Colonic mucosa (tissue), 4 donors: Measurements from ENCODE around the gene THSD7B. TPM values are rescaled to one million over a fixed set of nuclear protein-coding genes. Genes with fewer than 3 reads are reported as not detected.

Source experiments
- DNase-seq: peaks from one replicate; pipeline ENCODE4 v3.0.0-alpha.2; 2020
- H3K27ac ChIP-seq: fragments of 200-600 bp; one replicate; pipeline ENCODE4 v1.8.0; 2021
- H3K27me3 ChIP-seq: fragments of 200-600 bp; one replicate; pipeline ENCODE4 v1.8.0; 2021
- H3K36me3 ChIP-seq: fragments of 200-600 bp; one replicate; pipeline ENCODE4 v1.8.0; 2021
- H3K4me1 ChIP-seq: fragments of 200-600 bp; one replicate; pipeline ENCODE4 v1.8.0; 2021; ENCODE audit warnings: mild to moderate bottlenecking
- H3K4me3 ChIP-seq: fragments of 200-600 bp; one replicate; pipeline ENCODE4 v1.8.0; 2021
- H3K9ac ChIP-seq, 2 donors: one replicate each; pipeline ENCODE4 v1.7.0; 2013; ENCODE audit warnings: control low read depth in 2 of 2, low read depth in 2 of 2, low read length in 2 of 2
- H3K9me3 ChIP-seq: fragments of 200-600 bp; one replicate; pipeline ENCODE4 v1.8.0; 2021
- CTCF ChIP-seq: fragments of 200-600 bp; IDR thresholded peaks from one replicate; pipeline ENCODE4 v1.8.0; 2022; ENCODE audit warnings: antibody characterized with exemption, mild to moderate bottlenecking
- intact Hi-C: fragments of 100-400 bp; cut with DNase I; formaldehyde crosslinking; loops from one replicate; pipeline ENCODE4 v1.14.1; 2022
- total RNA-seq, 2 donors: library from RNA; stranded (reverse); fragmentation: NEBNext Ultra II Directional in 1 of 2; extraction: Animal tissue kit (Norgen Biotek cat#: 25700) in 1 of 2; gene quantifications; one replicate each; pipeline ENCODE4 v1.2.1, GENCODE V29; 2021
- donor health status: healthy.
- donor health status: DM: no; HTN: no; CAD: no.
- donor health status: DM: no; HTN: no; CAD: no.

The THSD7B gene, protein sequence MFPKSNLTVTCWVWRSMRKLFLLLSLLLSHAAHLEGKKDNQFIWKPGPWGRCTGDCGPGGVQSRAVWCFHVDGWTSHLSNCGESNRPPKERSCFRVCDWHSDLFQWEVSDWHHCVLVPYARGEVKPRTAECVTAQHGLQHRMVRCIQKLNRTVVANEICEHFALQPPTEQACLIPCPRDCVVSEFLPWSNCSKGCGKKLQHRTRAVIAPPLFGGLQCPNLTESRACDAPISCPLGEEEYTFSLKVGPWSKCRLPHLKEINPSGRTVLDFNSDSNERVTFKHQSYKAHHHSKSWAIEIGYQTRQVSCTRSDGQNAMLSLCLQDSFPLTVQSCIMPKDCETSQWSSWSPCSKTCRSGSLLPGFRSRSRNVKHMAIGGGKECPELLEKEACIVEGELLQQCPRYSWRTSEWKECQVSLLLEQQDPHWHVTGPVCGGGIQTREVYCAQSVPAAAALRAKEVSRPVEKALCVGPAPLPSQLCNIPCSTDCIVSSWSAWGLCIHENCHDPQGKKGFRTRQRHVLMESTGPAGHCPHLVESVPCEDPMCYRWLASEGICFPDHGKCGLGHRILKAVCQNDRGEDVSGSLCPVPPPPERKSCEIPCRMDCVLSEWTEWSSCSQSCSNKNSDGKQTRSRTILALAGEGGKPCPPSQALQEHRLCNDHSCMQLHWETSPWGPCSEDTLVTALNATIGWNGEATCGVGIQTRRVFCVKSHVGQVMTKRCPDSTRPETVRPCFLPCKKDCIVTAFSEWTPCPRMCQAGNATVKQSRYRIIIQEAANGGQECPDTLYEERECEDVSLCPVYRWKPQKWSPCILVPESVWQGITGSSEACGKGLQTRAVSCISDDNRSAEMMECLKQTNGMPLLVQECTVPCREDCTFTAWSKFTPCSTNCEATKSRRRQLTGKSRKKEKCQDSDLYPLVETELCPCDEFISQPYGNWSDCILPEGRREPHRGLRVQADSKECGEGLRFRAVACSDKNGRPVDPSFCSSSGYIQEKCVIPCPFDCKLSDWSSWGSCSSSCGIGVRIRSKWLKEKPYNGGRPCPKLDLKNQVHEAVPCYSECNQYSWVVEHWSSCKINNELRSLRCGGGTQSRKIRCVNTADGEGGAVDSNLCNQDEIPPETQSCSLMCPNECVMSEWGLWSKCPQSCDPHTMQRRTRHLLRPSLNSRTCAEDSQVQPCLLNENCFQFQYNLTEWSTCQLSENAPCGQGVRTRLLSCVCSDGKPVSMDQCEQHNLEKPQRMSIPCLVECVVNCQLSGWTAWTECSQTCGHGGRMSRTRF (N-terminal part only)
- under 1 TPM; 0.05 to 0.29 TPM for total RNA-seq

- Histone ChIP-seq H3K36me3 (no peaks in the 10 kb centered on the region), H3K27me3 (peaks cover 28% of the 10 kb centered on the region), H3K4me1 (no peaks in the 10 kb centered on the region), H3K4me3 (peak within 1 kb of the TSS; percentile 11), H3K27ac (no peak within 1 kb of the TSS), H3K9me3 (no peaks in the 10 kb centered on the region), H3K9ac (no peak within 1 kb of the TSS)
- DNase-seq, result no peak
- intact Hi-C loops, result no loop called here
- TF ChIP-seq CTCF, result no peak
Measured at GRCh38 chr2:136765256-136766072, at the start of gene THSD7B. Gene THSD7B (plus strand): TSS chr2:136765545. CDS start chr2:136882179, 116,634 bp downstream.

DNA sequence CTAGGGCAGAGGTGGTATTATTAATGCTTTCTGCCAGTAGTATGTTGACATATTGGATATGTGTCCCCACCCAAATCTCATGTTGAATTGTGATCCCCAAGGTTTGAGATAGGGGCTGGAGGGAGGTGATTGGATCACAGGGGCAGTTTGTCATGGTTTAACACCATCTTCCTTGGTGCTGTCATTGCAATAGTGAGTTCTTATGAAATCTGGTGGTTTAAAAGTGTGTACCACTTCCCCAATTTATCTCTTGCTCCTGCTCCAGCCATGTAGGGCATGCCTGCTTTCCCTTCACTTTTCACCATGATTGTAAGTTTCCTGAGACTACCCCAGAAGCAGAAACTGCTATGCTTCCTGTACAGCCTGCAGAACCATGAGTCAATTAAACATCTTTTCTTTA lies 47.1 kb upstream of the THSD7B start:
- TF ChIP-seq CTCF, result no peak
- Histone ChIP-seq H3K4me3 (no peak overlapping the region), H3K36me3 (no peaks in the 10 kb centered on the region), H3K27me3 (no peaks in the 10 kb centered on the region), H3K9me3 (no peaks in the 10 kb centered on the region), H3K9ac (no peak overlapping the region), H3K27ac (no peak overlapping the region), H3K4me1 (no peaks in the 10 kb centered on the region)
- DNase-seq, result no peak
- intact Hi-C loops, result no loop called here

DNA sequence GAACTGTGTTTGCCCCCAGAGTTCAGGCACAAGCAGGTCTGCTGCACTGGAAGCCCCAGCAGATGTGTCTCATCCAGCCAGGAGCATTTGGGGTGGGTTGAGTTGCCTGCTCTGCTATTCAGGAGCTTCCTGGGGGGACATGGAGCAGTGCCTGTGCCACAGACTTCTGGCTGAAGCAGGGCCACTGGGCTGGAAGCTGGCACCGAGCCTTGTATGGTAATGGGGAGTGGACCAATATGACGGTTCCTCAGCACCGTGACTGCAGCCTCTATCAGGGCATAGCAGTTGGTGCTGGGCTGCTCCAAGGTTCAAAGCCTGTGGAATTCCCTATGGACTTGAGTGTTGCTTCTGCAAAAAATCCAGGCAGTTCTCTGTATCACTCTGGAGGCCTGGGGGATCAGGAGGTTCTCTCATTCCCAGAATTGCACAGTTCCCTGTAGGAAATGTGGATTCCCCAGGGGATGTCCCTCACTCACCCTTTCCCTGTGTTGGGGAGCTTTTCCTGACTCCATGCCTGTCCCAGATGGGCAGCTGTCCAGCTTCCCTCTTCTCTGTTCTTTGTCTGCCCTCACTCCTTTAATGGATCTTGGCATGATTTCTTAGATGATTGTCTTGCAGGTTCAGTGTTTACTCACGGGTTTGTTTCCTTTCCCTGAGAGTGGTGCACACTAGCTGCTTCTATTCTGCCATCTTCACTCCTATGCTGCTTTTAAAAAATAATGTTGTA lies 37.2 kb upstream of the THSD7B start:
- no peak overlapping the region for H3K27ac ChIP-seq
- H3K27me3 ChIP-seq, result no peaks in the 10 kb centered on the region
- no peak for DNase-seq
- TF ChIP-seq CTCF, result no peak
- no peaks in the 10 kb centered on the region for H3K4me1 ChIP-seq
- no peak overlapping the region for H3K4me3 ChIP-seq
- no peaks in the 10 kb centered on the region for H3K36me3 ChIP-seq
- no peaks in the 10 kb centered on the region for H3K9me3 ChIP-seq
- H3K9ac ChIP-seq, result no peak overlapping the region
- intact Hi-C loops, result no loop called here

DNA sequence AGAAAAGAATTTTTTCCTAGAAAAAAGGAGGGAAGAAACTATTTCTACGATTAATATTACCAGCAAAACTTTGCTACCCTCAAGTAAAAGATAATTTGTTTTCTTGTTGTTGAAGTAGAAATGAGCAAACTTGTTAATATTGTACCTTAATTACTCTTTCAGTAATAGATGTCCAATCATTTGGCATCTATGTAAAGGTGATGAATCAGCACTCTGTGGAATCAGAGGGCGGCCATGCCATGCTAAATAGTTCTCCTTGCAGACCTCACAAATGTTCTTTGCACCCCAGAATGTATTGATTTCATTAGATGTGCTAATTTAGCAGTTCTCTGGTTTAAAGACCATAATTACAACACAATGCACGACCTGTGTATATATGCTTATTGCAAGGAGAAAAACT lies 29.1 kb upstream of the THSD7B start:
- no peak overlapping the region for H3K27ac ChIP-seq
- no peak for DNase-seq
- no peak overlapping the region for H3K9ac ChIP-seq
- H3K9me3 ChIP-seq, result no peaks in the 10 kb centered on the region
- intact Hi-C loops, result no loop called here
- H3K36me3 ChIP-seq, result no peaks in the 10 kb centered on the region
- no peak overlapping the region for H3K4me3 ChIP-seq
- H3K4me1 ChIP-seq, result no peaks in the 10 kb centered on the region
- no peaks in the 10 kb centered on the region for H3K27me3 ChIP-seq
- TF ChIP-seq CTCF, result no peak
